AG10803 (cell line): Measurements from ENCODE around the gene ABHD12.

Source experiments
- DNase-seq: peaks from one replicate; pipeline ENCODE4 v3.0.0; 2010; ENCODE audit warnings: low read depth
- H3K4me3 ChIP-seq: 2 replicates; pipeline ENCODE4 v1.5.1; 2011; ENCODE audit warnings: mild to moderate bottlenecking, low read length, control low read depth
- TF ChIP-seq, protein P1 (sequence below): conservative IDR thresholded peaks from 2 replicates; pipeline ENCODE4 v1.5.1; 2011; ENCODE audit warnings: mild to moderate bottlenecking, low read length, control low read depth, inconsistent platforms

The ABHD12 gene

DNA sequence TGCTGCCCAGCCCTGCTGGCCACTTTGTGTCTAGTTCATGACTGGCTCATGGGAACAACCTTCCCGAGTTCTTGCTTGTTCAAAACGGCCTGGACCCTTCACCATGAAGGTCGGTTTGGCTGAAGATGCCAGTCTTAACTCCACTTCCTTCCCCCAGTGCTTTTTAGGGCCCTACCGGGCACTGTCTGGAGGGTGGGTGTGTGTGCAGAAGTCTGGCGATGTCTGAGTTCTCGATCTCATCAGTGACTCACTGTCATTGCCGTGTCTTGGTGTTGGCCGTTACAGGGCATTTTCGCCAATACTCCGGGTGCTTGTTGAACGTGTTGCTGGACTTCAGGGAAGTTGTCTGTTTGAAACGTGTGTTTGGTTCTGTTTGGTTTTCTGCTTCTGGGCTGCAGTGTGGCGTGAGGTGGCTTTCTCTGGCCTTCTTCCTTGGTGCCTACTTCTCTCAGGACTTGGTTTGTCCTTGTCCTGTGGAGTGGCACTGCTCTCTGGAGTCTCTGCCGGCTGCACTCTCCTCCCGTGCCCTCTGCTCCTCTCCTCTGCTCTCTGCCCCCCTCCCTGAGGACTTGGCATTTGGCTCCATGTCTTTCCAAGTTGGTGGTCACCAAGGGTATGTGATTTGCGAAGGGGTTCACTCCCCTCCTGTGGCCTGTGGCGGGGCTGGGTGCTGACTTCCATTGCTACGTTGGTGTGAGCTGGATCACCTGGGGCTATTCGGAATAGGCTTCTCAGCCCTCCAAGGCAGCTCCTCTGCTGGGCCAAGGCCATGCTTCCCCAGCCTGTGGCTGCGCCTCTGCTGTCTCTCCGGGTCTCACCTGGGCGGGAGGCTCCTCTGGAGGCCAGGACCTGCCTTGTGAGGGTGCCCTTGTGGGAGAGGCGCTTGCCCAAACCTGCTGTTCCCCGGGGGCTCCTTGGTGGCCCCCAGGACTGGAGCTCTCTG is 104.5 kb downstream of the ABHD12 start:
- DNase-seq: no peak
- TF ChIP-seq, protein P1, sequence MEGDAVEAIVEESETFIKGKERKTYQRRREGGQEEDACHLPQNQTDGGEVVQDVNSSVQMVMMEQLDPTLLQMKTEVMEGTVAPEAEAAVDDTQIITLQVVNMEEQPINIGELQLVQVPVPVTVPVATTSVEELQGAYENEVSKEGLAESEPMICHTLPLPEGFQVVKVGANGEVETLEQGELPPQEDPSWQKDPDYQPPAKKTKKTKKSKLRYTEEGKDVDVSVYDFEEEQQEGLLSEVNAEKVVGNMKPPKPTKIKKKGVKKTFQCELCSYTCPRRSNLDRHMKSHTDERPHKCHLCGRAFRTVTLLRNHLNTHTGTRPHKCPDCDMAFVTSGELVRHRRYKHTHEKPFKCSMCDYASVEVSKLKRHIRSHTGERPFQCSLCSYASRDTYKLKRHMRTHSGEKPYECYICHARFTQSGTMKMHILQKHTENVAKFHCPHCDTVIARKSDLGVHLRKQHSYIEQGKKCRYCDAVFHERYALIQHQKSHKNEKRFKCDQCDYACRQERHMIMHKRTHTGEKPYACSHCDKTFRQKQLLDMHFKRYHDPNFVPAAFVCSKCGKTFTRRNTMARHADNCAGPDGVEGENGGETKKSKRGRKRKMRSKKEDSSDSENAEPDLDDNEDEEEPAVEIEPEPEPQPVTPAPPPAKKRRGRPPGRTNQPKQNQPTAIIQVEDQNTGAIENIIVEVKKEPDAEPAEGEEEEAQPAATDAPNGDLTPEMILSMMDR: no peak

DNA sequence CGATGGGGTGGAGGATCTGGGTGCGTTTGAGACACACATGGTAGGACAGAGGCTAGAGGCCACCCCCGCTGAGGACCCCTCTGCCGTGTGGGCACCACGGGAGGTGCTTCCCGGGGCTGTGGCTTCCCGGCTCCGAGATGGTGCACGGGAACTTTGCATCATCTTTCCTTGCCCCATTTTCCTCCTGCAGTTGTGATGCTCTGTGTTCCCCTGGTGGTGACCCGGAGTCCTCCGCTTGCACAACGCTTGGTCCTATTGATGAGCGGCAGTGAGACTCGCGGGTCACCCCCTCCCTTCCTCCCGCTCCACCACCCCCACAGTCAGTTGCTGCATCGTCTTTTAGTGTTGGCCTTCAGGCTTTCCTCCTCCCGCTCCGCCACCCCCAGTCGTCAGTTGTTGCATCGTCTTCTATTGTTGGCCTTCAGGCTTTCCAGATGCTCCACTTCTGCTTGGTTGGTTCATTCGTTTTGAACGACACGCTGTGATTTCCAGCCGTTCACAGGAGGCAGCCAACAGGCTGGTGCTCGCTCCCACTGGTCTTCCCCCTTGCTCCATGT is 105.5 kb downstream of the ABHD12 start:
- TF ChIP-seq, protein P1: no peak
- no peak overlapping the region for H3K4me3 ChIP-seq
- DNase-seq: no peak

More for the DNA sequence above, 104.5 kb downstream of the ABHD12 start:
- H3K4me3 ChIP-seq: no peak overlapping the region

DNA sequence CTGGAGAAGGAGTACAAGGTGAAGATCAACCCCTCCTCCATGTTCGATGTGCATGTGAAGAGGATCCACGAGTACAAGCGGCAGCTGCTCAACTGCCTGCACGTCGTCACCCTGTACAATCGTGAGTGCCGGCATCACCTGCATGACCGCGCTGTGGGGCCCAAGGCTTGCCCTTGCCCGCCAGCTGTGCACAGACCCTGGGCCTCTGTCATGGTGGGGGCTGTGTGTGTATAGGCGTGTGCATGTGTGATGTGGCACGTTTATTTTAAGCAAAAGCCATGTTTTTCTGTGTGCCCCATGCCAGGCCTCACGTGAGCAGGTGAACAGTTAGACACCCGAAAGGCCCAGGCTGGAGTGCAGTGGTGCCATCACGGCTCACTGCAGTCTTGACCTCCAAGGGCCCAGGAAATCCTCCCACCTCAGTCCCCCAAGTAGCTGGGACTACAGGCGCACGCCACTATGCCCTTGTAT is 106.5 kb downstream of the ABHD12 start:
- H3K4me3 ChIP-seq: no peak overlapping the region
- TF ChIP-seq, protein P1: no peak
- DNase-seq: no peak

DNA sequence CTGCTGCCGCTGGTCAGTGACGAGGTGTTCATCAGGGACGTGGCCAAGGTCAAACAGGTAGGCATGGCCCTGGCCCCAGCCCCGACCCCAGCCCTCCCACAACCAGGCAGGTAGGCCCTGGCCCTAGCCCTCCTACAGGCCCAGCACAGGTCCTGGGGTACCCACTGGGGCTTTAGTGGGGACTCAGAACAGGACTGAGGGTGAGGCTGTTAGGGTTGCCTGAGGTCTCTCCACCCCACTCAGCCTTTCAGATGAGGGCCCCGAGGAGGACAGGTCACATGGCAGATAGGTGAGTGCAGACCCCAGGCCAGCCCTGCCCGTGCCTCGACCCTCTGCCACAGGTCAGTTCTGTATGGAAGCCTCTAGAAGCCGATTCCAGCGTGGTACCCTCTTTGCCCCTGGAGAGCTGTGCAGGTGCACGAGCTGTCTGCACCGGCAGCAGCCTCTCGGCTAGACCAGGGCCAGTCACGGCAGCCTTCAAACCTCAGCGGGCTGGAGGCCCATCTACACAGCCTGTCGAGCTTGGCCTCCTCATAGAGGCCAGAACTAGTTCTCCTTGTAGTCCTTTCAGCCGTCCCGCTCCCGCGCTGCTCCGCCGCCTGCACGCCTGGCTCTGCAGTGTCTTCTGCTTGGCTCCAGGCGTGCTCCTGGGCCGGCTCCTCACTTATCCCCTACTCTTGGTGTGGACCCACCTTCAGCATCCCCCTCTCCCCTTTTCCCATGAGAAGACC is 107.2 kb downstream of the ABHD12 start:
- TF ChIP-seq, protein P1: no peak

DNA sequence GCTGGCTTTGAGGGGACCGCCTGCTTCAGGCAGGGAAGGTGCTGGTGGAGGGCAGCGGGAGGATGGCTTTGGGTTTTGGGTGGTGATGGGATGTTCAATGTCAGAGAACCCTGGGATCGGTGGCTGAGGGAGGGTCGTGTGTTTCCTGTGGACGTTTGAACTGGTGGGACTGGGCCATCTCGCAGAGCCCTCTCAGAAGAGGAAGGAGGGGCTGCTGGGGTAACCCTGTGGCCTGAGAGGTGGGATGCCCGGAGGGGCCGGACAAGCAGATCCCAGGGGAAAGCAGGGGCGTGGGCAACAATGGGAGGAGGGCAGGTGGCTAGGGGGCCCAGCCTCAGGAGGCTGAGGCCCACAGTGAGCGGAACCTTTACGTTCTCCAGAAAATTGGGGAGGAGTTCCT is 107.8 kb downstream of the ABHD12 start:
- no peak for DNase-seq
- TF ChIP-seq, protein P1: no peak
- no peak overlapping the region for H3K4me3 ChIP-seq

More for the DNA sequence above, 107.2 kb downstream of the ABHD12 start:
- DNase-seq: no peak
- no peak overlapping the region for H3K4me3 ChIP-seq

DNA sequence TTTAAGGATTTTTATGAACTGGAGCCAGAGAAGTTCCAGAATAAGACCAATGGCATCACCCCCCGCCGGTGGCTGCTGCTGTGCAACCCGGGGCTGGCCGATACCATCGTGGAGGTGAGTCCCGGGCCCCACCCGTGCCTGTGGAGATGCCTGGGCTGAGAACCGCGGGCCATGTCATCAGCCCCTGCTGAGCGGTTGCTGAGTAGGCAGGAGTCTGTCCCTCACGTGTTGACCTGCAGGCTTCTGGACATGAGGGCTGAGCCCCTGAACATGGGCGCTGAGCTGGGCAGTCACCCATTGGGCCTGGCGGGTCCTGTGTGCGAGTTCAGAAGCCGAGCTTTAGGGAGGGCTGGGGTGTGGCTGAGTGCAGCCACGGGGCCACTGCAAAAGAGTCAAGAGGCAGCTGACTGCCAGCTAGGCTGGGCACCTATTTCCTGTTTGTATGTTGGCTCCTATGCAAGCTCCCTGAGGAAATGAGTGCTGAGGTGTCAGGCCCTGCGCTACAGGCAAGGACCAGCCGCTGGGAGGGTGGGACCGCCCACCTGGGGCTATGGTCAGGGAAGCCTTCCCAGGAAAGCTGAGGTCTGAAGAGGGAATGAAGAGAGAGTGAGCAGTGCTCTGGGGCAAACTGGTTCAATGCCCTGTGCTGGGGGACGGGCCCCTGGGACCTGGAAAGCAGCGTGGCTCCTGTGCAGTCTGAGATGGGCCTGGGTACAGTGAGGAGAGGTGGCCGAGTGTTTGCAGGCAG is 108.4 kb downstream of the ABHD12 start:
- DNase-seq: no peak
- TF ChIP-seq, protein P1: no peak
- no peak overlapping the region for H3K4me3 ChIP-seq
